Breast epithelium (tissue), 4 donors: Measurements from ENCODE around the gene IKZF2. TPM values are rescaled to one million over a fixed set of nuclear protein-coding genes. Genes with fewer than 3 reads are reported as not detected.

Source experiments
- DNase-seq, 2 donors: peaks; one replicate each; pipeline ENCODE4 v3.0.0-alpha.2; 2019; ENCODE audit warnings: low spot score in 2 of 2
- H3K27ac ChIP-seq, 2 donors: fragments of 200-600 bp; sonication (generic) in 1 of 2; one replicate each; pipeline ENCODE4 v1.5.1; 2016 to 2019; ENCODE audit warnings: mild to moderate bottlenecking in 1 of 2
- H3K27me3 ChIP-seq, 2 donors: fragments of 200-600 bp; sonication (generic) in 1 of 2; one replicate each; pipeline versions ENCODE4 v1.5.1 to v1.6.0; 2017 to 2019; ENCODE audit warnings: control low read depth in 1 of 2, mild to moderate bottlenecking in 1 of 2
- H3K36me3 ChIP-seq: fragments of 200-600 bp; one replicate; pipeline ENCODE4 v1.5.1; 2019
- H3K4me1 ChIP-seq, 2 donors: fragments of 200-600 bp; sonication (generic); one replicate each; pipeline ENCODE4 v1.5.1; 2016 to 2019; ENCODE audit warnings: control low read depth in 1 of 2
- H3K4me3 ChIP-seq, 3 donors: fragments of 200-600 bp; sonication (generic); 1 replicate in 2 of 3; 2 replicates in 1 of 3; pipeline ENCODE4 v1.5.1; 2016 to 2019; ENCODE audit warnings: mild to moderate bottlenecking in 3 of 3, moderate library complexity in 2 of 3
- H3K9me3 ChIP-seq, 2 donors: fragments of 200-600 bp; sonication (generic) in 1 of 2; one replicate each; pipeline ENCODE4 v1.5.1; 2016 to 2019; ENCODE audit warnings: control low read depth in 1 of 2
- CTCF ChIP-seq, 3 donors: fragments of 450-650 bp; IDR thresholded peaks; one replicate each; pipeline ENCODE4 v1.5.1; 2016 to 2017; ENCODE audit warnings: antibody characterized with exemption in 3 of 3, mild to moderate bottlenecking in 3 of 3, moderate library complexity in 3 of 3
- POLR2A ChIP-seq: fragments of 450-650 bp; IDR thresholded peaks from one replicate; pipeline ENCODE4 v1.6.1; 2016; ENCODE audit warnings: antibody characterized with exemption, mild to moderate bottlenecking, moderate library complexity
- POLR2AphosphoS5 ChIP-seq, 3 donors: sonication (generic); formaldehyde crosslinking; IDR thresholded peaks; one replicate each; pipeline ENCODE4 v1.6.1; 2017; ENCODE audit warnings: antibody characterized with exemption in 3 of 3
- intact Hi-C: fragments of 100-400 bp; cut with DNase I; formaldehyde crosslinking; loops from one replicate; pipeline ENCODE4 v1.15.1; 2023; ENCODE audit warnings: low total_unique reads
- total RNA-seq, 3 donors: library from RNA; depleted of rRNA; stranded (reverse); fragments of >200 nt; gene quantifications; one replicate each; pipeline ENCODE4 v1.1.0, GENCODE V29; 2016

IKZF2 gene
- total RNA-seq, 3 donors from 2014 or later, result 8.0 to 34.4 (median 22.0) TPM

DNA sequence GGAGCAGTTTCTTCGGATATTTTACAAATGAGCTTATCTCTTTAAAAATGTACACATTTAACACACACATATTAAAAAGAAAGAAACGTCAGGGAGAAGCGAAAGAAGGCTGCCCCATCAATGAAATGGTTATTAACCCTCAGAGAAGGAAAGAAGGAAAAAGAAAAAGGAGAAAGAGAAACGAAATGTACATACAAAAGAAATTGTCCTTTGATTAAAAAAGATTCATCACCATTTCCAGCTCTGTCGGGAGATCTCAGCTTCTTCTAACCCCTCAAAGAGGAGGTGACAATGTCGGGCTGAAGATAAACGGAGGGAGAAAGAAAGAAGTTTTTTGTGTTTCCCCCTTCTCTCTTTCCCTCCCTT is 1.5 kb downstream of the IKZF2 start:
- no peak for DNase-seq
- Histone ChIP-seq H3K9me3 (no peaks in the 10 kb centered on the region), H3K4me1 (peaks cover 0 to 12% of the 10 kb centered on the region in 2 donors), H3K27ac (peak overlapping the region; percentile 85 to 98), H3K27me3 (no peaks in the 10 kb centered on the region), H3K4me3 (peak overlapping the region; percentile 81 to 94 (median 85)), H3K36me3 (no peaks in the 10 kb centered on the region)
- TF ChIP-seq POLR2AphosphoS5 (IDR thresholded peaks at IDR 0.05), result no peak
- intact Hi-C loops, result loop anchor here (5.0 kb wide), 1 partner anchor 373 kb away; no protein-coding TSS in a partner anchor

DNA sequence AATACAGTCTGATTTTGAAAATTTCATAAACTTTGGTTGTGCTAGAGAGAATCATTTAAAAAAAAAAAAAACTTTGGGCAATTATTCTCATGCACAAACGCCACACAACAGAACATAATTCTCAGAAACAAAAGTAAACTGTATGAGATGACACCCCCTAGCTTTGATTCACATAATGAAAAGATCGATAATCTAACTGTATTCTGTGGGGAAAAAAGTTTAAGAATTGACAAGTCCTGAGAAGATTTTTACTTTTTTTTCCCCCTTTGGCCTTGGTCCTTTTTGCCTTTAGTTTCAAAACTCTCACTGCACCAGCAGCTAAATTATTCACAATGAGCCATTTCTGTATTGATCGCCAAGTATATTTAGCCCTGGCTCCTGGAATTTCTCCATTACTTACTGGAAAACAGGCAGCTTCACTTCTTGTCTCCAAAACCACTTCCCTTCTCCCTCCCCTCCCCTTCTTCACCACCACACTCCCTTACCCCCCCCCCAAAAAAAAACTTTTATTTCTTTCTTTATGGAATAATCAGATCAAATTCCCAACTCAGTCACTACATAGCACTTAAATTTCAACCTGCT is 2.0 kb downstream of the IKZF2 start:
- no peak for DNase-seq
- Histone ChIP-seq H3K4me3 (peak overlapping the region; percentile 81 to 94 (median 85)), H3K9me3 (no peaks in the 10 kb centered on the region), H3K4me1 (peaks cover 0 to 12% of the 10 kb centered on the region in 2 donors), H3K27me3 (no peaks in the 10 kb centered on the region), H3K27ac (peak overlapping the region; percentile 27 to 85), H3K36me3 (no peaks in the 10 kb centered on the region)
- no peak for TF ChIP-seq POLR2A
- no peak for TF ChIP-seq CTCF (IDR thresholded peaks at IDR 0.05)
- TF ChIP-seq POLR2AphosphoS5 (IDR thresholded peaks at IDR 0.05), result no peak
- intact Hi-C loops, result no loop called here

- Histone ChIP-seq H3K4me1 (peaks cover 0 to 12% of the 10 kb centered on the region in 2 donors), H3K36me3 (no peaks in the 10 kb centered on the region), H3K27me3 (no peaks in the 10 kb centered on the region), H3K4me3 (peak overlapping the region; percentile 81 to 94 (median 85)), H3K9me3 (no peaks in the 10 kb centered on the region), H3K27ac (peak overlapping the region; percentile 10 to 85)
- DNase-seq, result no peak
- intact Hi-C loops, result no loop called here
- no peak for TF ChIP-seq POLR2AphosphoS5 (IDR thresholded peaks at IDR 0.05)
These were observed 2.7 kb downstream of the IKZF2 start for GRCh38 chr2:213148572-213149261.

DNA sequence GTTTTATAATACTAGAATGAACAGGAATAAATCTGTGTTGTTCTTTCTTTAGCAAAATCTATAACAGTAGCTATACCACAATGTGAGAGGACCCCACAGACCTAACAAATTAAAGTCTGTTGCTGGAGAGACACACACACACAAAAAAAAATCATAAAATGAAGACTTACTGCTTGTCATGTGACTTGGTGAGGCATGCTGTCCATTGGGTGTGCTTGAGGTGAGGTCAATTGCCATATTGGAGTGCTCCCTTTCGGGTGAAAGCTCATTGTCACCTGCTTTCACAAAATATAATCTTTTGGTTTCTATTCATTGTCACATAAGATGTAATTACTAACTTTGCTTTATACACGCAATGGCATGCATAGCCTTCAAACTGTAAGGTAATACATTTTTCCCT is 3.9 kb downstream of the IKZF2 start:
- Histone ChIP-seq H3K4me3 (peak overlapping the region in 1 of 3 donors; percentile 21), H3K36me3 (no peaks in the 10 kb centered on the region), H3K4me1 (peaks cover 0 to 12% of the 10 kb centered on the region in 2 donors), H3K27me3 (no peaks in the 10 kb centered on the region), H3K9me3 (no peaks in the 10 kb centered on the region), H3K27ac (no peak overlapping the region)
- no peak for DNase-seq
- intact Hi-C loops, result no loop called here
- TF ChIP-seq POLR2AphosphoS5 (IDR thresholded peaks at IDR 0.05), result no peak

- no peaks in the 10 kb centered on the region for H3K9me3 ChIP-seq
- H3K27me3 ChIP-seq, result no peaks in the 10 kb centered on the region
- H3K4me3 ChIP-seq, result no peak overlapping the region
- H3K27ac ChIP-seq, result no peak overlapping the region
- H3K36me3 ChIP-seq, result no peaks in the 10 kb centered on the region
- intact Hi-C loops, result no loop called here
- no peak for DNase-seq
- TF ChIP-seq POLR2A, result no peak
- no peak for TF ChIP-seq POLR2AphosphoS5 (IDR thresholded peaks at IDR 0.05)
- no peak for TF ChIP-seq CTCF (IDR thresholded peaks at IDR 0.05)
- peaks cover 0 to 12% of the 10 kb centered on the region in 2 donors for H3K4me1 ChIP-seq
These were observed 5.6 kb downstream of the IKZF2 start for GRCh38 chr2:213145715-213146242.

DNA sequence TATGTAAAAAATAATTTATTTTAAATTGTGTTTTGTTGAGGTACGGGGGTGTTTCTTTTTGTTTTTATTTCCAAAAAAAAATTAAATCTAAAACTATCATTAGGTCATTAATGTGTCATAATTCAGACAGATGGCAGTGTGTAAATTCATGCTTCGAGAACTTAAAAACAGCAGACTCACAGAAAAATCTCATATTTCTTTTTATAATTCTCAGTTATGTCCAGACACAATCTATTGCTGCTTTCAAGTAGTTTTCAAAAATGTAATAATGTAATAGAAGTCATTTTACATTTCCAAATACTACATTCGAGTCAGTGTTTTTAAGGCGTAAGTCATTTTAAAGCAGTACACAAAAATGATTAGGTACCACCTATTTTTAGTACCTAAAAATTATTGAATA is 14.3 kb downstream of the IKZF2 start:
- intact Hi-C loops, result no loop called here
- Histone ChIP-seq H3K9me3 (no peaks in the 10 kb centered on the region), H3K27me3 (no peaks in the 10 kb centered on the region), H3K27ac (no peak overlapping the region), H3K36me3 (no peaks in the 10 kb centered on the region), H3K4me1 (no peaks in the 10 kb centered on the region), H3K4me3 (no peak overlapping the region)
- DNase-seq, result no peak
- TF ChIP-seq POLR2AphosphoS5 (IDR thresholded peaks at IDR 0.05) (no peak), POLR2A (no peak), CTCF (IDR thresholded peaks at IDR 0.05) (no peak)
